ENCODE data around the gene SPATA9.

Gene SPATA9

DNA sequence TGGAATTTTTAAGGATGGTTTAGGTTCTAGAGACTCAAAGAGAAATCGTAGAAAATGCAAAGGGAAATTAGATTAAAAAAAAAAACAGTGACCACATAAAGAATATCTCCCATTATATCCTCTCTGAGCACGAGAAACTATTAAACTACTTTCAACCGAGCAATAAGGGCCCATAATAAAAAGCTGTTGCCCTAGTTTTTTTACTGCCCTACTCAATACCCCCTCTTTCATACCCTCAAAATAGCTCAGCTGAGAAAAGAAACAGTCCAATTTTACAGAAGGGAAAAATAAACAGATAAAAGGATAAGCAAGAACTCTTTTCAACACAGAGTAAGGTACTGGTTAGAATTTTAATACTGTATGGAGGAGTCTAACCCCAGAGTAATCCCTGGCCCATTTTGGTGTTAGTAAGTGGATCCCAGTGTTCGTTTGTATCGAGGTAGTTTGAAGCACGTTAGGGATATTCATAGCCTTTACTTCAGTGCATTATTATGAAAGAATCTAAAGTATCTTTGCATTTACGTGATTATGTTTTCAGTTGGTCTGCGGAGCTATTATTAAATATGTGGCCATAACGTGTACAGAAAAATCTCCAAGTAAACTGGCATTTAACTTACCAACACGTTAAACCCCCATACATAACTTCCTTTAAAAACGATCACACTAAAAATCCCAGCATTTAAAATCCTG, 47.4 kb upstream of the SPATA9 start:
- H3K27ac ChIP-seq: peak overlapping the region; percentile 78
- H3K4me1 ChIP-seq (ENCODE audit: low read depth, poor library complexity, severe bottlenecking): peaks cover 72% of the 10 kb centered on the region
- H3K27me3 ChIP-seq (ENCODE audit: insufficient read depth, low read depth): no peaks in the 10 kb centered on the region
- peak overlapping the region; percentile 95 for H3K4me2 ChIP-seq
- H3K4me3 ChIP-seq (IDR thresholded peaks at IDR 0.05; ENCODE audit: insufficient read depth, low read depth, low read length): no peak overlapping the region
- no peaks in the 10 kb centered on the region for H4K20me1 ChIP-seq (ENCODE audit: insufficient read depth)
- TF ChIP-seq, protein P1, sequence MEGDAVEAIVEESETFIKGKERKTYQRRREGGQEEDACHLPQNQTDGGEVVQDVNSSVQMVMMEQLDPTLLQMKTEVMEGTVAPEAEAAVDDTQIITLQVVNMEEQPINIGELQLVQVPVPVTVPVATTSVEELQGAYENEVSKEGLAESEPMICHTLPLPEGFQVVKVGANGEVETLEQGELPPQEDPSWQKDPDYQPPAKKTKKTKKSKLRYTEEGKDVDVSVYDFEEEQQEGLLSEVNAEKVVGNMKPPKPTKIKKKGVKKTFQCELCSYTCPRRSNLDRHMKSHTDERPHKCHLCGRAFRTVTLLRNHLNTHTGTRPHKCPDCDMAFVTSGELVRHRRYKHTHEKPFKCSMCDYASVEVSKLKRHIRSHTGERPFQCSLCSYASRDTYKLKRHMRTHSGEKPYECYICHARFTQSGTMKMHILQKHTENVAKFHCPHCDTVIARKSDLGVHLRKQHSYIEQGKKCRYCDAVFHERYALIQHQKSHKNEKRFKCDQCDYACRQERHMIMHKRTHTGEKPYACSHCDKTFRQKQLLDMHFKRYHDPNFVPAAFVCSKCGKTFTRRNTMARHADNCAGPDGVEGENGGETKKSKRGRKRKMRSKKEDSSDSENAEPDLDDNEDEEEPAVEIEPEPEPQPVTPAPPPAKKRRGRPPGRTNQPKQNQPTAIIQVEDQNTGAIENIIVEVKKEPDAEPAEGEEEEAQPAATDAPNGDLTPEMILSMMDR (conservative IDR thresholded peaks at IDR 0.05; ENCODE audit: low read depth, low read length): no peak
- H3K36me3 ChIP-seq (ENCODE audit: insufficient read depth): no peaks in the 10 kb centered on the region
- H3K79me2 ChIP-seq (ENCODE audit: insufficient read depth, low read depth): peaks cover 24% of the 10 kb centered on the region
- H3K9ac ChIP-seq: peak overlapping the region; percentile 88
- peak overlapping the region; percentile 73 for H2AFZ ChIP-seq (ENCODE audit: low read depth)

GRCh38 chr5:95729115-95730010, 46.6 kb upstream of the SPATA9 start:
- H2AFZ ChIP-seq (ENCODE audit: low read depth): peak overlapping the region; percentile 73; the same call in 1 of the 2 replicates
- TF ChIP-seq, protein P1 (conservative IDR thresholded peaks at IDR 0.05; ENCODE audit: low read depth, low read length): no peak
- no peak overlapping the region; the same call in 1 of the 2 replicates for H3K9ac ChIP-seq
- no peaks in the 10 kb centered on the region for H3K27me3 ChIP-seq (ENCODE audit: insufficient read depth, low read depth)
- H3K36me3 ChIP-seq (ENCODE audit: insufficient read depth): no peaks in the 10 kb centered on the region
- H4K20me1 ChIP-seq (ENCODE audit: insufficient read depth): no peaks in the 10 kb centered on the region
- peak overlapping the region; percentile 95 for H3K4me2 ChIP-seq
- H3K27ac ChIP-seq: peak overlapping the region; percentile 87; the same call in 1 of the 2 replicates
- no peak overlapping the region for H3K4me3 ChIP-seq (IDR thresholded peaks at IDR 0.05; ENCODE audit: insufficient read depth, low read depth, low read length)
- H3K4me1 ChIP-seq (ENCODE audit: low read depth, poor library complexity, severe bottlenecking): peaks cover 80% of the 10 kb centered on the region
- H3K79me2 ChIP-seq (ENCODE audit: insufficient read depth, low read depth): peaks cover 24% of the 10 kb centered on the region

- Histone ChIP-seq H2AFZ (ENCODE audit: low read depth) (peak overlapping the region; percentile 35), H3K27me3 (ENCODE audit: insufficient read depth, low read depth) (no peaks in the 10 kb centered on the region), H3K36me3 (ENCODE audit: insufficient read depth) (no peaks in the 10 kb centered on the region), H4K20me1 (ENCODE audit: insufficient read depth) (no peaks in the 10 kb centered on the region), H3K4me3 (IDR thresholded peaks at IDR 0.05; ENCODE audit: insufficient read depth, low read depth, low read length) (no peak overlapping the region), H3K4me2 (peak overlapping the region; percentile 95), H3K79me2 (ENCODE audit: insufficient read depth, low read depth) (peaks cover 21% of the 10 kb centered on the region), H3K9ac (peak overlapping the region; percentile 60; the same call in 1 of the 2 replicates), H3K4me1 (ENCODE audit: low read depth, poor library complexity, severe bottlenecking) (peaks cover 81% of the 10 kb centered on the region), H3K27ac (peak overlapping the region; percentile 87)
- TF ChIP-seq, protein P1 (conservative IDR thresholded peaks at IDR 0.05; ENCODE audit: low read depth, low read length): no peak
Observed at GRCh38 chr5:95728494-95729114, 45.8 kb upstream of the SPATA9 start.

- no peaks in the 10 kb centered on the region for H3K36me3 ChIP-seq (ENCODE audit: insufficient read depth)
- H3K27ac ChIP-seq: peak overlapping the region; percentile 87
- TF ChIP-seq, protein P1 (conservative IDR thresholded peaks at IDR 0.05; ENCODE audit: low read depth, low read length): no peak
- no peaks in the 10 kb centered on the region for H3K27me3 ChIP-seq (ENCODE audit: insufficient read depth, low read depth)
- peaks cover 81% of the 10 kb centered on the region for H3K4me1 ChIP-seq (ENCODE audit: low read depth, poor library complexity, severe bottlenecking)
- no peak overlapping the region for H3K4me3 ChIP-seq (IDR thresholded peaks at IDR 0.05; ENCODE audit: insufficient read depth, low read depth, low read length)
- peak overlapping the region; percentile 95 for H3K4me2 ChIP-seq
- peak overlapping the region; percentile 35; the same call in 1 of the 2 replicates for H2AFZ ChIP-seq (ENCODE audit: low read depth)
- H3K79me2 ChIP-seq (ENCODE audit: insufficient read depth, low read depth): peaks cover 12% of the 10 kb centered on the region
- H4K20me1 ChIP-seq (ENCODE audit: insufficient read depth): no peaks in the 10 kb centered on the region
- peak overlapping the region; percentile 60; the same call in 1 of the 2 replicates for H3K9ac ChIP-seq
Observed at GRCh38 chr5:95727764-95728191, 45.0 kb upstream of the SPATA9 start.

Measured in KMS-11 (cell line).